ENCODE data around the gene CDC42EP5. TPM values are rescaled to one million over a fixed set of nuclear protein-coding genes. Genes with fewer than 3 reads are reported as not detected.

Gene CDC42EP5
- total and polyA plus RNA-seq, 4 donors, result 15.8 to 25.7 (median 21.3) TPM

- Histone ChIP-seq H3K4me1 (ENCODE audit: control insufficient read depth in 5 of 5, insufficient read depth in 5 of 5, low read length in 5 of 5) (peaks cover 0 to 50% (median 13%) of the 10 kb centered on the region in 5 donors), H3K9ac (ENCODE audit: insufficient read depth in 1 of 2, low read length in 2 of 2) (peak overlapping the region in 1 of 2 donors; percentile 68), H3K27ac (ENCODE audit: low read depth in 1 of 2, low read length in 1 of 2) (peak overlapping the region in 1 of 2 donors; percentile 21), H3K4me3 (no peak overlapping the region), H3K9me3 (ENCODE audit: control insufficient read depth in 4 of 4, insufficient read depth in 3 of 4, low read length in 3 of 4) (no peaks in the 10 kb centered on the region), H3K27me3 (ENCODE audit: control insufficient read depth in 3 of 3, insufficient read depth in 3 of 3, low read length in 2 of 3) (no peaks in the 10 kb centered on the region), H3K36me3 (ENCODE audit: control insufficient read depth in 4 of 4, insufficient read depth in 4 of 4, low read length in 4 of 4) (peaks cover 16 to 64% (median 35%) of the 10 kb centered on the region in 4 donors)
- DNase-seq (peak in 1 of 3 donors; percentile 5), ATAC-seq (ENCODE audit: insufficient read depth, low FRiP score) (no peak)
- no peak for TF ChIP-seq CTCF (IDR thresholded peaks at IDR 0.05; ENCODE audit: control extremely low read depth, extremely low read depth)
- 71 to 81% methylated on average over 26 to 39 of the region's 39 CpGs for WGBS, 2 donors
Observed at GRCh38 chr19:54460230-54461005, 12.7 kb downstream of the CDC42EP5 start.

- Histone ChIP-seq H3K4me3 (no peak overlapping the region), H3K9ac (ENCODE audit: insufficient read depth in 1 of 2, low read length in 2 of 2) (peak overlapping the region in 1 of 2 donors; percentile 68), H3K36me3 (ENCODE audit: control insufficient read depth in 4 of 4, insufficient read depth in 4 of 4, low read length in 4 of 4) (peaks cover 25 to 73% (median 40%) of the 10 kb centered on the region in 4 donors), H3K9me3 (ENCODE audit: control insufficient read depth in 4 of 4, insufficient read depth in 3 of 4, low read length in 3 of 4) (no peaks in the 10 kb centered on the region), H3K4me1 (ENCODE audit: control insufficient read depth in 5 of 5, insufficient read depth in 5 of 5, low read length in 5 of 5) (peaks cover 0 to 50% (median 13%) of the 10 kb centered on the region in 5 donors), H3K27me3 (ENCODE audit: control insufficient read depth in 3 of 3, insufficient read depth in 3 of 3, low read length in 2 of 3) (no peaks in the 10 kb centered on the region), H3K27ac (ENCODE audit: low read depth in 1 of 2, low read length in 1 of 2) (peak overlapping the region in 1 of 2 donors; percentile 21)
- no peak for DNase-seq
- TF ChIP-seq CTCF (IDR thresholded peaks at IDR 0.05; ENCODE audit: control extremely low read depth, extremely low read depth), result no peak
- no peak for ATAC-seq (ENCODE audit: insufficient read depth, low FRiP score)
- WGBS, 2 donors, result 81 to 84% methylated on average over 16 of the region's 16 CpGs
Observed at GRCh38 chr19:54459282-54460229, 13.5 kb downstream of the CDC42EP5 start.

GRCh38 chr19:54458648-54459281, 14.3 kb downstream of the CDC42EP5 start:
- Histone ChIP-seq H3K9ac (ENCODE audit: insufficient read depth in 1 of 2, low read length in 2 of 2) (no peak overlapping the region), H3K27me3 (ENCODE audit: control insufficient read depth in 3 of 3, insufficient read depth in 3 of 3, low read length in 2 of 3) (no peaks in the 10 kb centered on the region), H3K9me3 (ENCODE audit: control insufficient read depth in 4 of 4, insufficient read depth in 3 of 4, low read length in 3 of 4) (no peaks in the 10 kb centered on the region), H3K27ac (ENCODE audit: low read depth in 1 of 2, low read length in 1 of 2) (no peak overlapping the region), H3K4me1 (ENCODE audit: control insufficient read depth in 5 of 5, insufficient read depth in 5 of 5, low read length in 5 of 5) (peaks cover 0 to 42% (median 13%) of the 10 kb centered on the region in 5 donors), H3K4me3 (no peak overlapping the region), H3K36me3 (ENCODE audit: control insufficient read depth in 4 of 4, insufficient read depth in 4 of 4, low read length in 4 of 4) (peaks cover 27 to 81% (median 46%) of the 10 kb centered on the region in 4 donors)
- ATAC-seq (ENCODE audit: insufficient read depth, low FRiP score) (no peak), DNase-seq (no peak)
- TF ChIP-seq CTCF (IDR thresholded peaks at IDR 0.05; ENCODE audit: control extremely low read depth, extremely low read depth), result no peak
- WGBS, 2 donors, result 88 to 90% methylated on average over 11 of the region's 11 CpGs
